ENCODE results near the gene NELFCD.

The NELFCD gene

DNA sequence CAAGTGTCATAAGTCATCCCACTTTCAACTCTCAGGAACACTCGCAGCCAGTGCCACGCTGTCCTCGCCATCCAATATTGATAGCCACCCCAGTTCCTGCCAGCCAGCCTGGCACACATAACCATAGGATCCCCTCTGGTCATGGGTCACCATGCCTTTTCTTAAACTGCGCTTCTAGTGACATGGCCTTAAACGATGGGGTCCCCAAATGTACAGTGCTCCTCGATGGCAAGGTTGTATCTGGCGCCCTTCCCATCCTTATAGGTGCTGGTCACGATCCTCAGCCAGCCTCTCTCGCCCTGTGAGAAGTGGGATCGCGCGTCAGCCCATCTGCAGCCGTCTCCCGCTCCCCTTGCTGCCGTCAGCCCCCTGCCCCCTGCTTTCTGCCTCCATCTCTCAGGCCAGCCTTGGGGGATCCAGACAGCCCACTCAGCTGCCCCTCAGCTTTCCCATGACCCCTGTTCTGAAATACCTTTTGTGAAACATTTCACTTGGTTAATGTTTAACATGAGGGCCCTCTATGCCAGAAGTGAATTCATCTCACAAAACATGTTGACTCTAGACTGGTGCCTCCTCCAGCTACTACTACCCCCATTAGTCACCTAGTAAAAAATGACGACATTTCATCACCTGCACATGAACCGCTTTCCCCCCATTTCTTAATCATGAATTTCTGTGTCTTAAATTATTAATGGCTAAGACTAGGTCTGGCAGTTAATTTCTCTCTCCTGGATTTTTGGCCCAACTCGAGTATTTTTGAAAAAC lies 14.6 kb downstream of the NELFCD start:
- DNase-seq: no peak

DNA sequence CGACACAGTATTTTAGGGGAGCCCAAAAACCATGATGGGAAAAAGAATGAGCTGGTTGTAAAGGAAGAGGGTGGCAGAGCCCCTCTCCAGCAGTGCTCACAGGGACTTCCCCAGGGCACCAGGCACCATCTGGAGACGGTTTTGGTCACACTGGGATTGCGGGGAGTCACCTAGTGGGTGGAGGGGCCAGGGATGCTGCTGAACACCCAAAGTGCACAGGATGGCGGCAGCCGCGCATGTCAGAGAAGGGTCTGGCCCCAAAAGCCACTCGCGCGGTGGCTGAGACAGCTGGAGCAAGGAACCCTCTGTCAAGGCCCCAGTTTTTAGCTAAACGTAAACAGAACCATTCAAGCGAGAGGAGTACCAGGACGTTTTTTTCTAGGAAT lies 15.2 kb downstream of the NELFCD start:
- DNase-seq: no peak

DNA sequence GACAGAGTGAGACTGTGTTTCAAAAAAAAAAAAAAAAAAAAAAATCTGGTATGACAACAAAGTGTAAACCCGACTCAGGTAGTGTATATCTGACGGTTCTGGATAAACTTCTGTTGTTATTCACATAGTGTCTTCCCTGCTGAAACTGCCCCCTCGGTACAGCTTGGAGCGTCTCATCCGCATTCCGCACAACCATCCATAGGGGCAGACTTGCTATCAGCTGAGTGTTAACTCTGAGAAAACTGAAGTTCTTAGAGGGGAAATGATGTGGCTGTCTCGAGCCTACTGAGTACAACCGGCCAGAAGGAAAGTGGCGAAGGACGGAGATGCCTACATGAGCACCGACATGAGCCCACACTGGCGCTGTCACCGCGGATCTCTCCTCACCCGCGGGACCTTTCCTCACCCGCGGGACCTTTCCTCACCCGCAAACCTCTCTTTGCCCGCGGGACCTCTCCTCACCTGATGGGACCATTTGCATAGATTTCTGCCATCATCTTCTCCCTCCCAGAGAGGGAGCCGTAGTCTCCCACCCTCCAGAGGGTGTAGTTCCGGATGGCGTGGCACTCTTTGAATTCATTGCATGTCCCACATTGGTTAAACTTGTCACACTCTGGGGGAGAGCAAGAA lies 16.2 kb downstream of the NELFCD start:
- no peak for DNase-seq

DNA sequence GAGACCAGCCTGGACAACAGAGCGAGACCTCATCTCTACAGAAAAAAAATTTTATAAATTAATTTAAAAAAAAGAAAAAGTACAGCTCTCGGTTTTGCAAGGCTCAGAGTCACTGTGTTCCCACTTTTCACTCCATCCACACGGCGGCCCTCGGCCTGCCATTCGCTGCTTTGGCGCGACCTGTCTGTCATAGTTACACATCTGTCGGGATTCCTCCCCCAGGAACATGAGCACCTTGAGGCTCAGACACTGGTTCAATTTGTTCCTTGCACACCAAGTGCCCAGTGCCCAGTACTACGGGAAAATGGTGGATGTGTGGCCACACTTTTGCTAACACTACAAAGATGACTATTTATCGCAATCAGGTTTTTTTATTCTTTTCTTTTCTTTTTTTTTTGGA lies 17.6 kb downstream of the NELFCD start:
- no peak for DNase-seq

DNA sequence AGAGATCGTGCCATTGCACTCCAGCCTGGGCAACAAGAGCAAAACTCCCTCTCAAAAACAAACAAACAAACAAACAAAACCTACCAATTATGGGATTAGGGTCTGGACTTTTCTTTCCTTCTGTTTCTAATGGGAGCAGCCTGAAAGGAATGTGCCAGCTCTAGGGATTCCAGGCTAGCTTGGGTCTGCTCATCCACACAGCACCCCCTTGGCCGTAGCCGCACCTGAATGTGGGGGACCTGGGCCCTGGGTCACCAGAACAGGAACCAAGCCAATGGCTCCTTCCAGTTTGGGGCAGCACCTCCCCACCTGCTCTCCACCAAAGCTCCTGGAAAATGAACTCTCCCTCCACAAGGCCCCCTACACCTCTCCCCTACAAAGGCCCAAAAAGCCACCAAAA lies 19.3 kb downstream of the NELFCD start:
- DNase-seq: no peak

DNA sequence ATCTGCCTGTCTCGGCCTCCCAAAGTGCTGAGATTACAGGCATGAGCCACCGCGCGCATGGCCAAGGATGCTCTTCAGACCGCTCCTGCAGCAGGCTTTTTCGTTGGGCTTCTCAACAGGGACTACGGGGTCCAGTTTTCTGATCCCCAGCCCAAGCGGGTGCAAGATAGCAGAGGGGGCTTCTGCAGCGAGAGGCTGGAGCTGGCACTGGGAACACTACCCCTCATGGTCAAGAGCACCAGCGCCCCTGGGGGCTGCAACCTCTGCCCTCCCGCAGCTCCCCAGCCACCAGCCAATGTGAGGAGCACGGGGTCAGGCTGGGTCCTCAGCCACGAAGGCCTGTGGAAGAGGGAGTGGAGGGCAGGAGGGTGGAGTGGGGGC lies 20.0 kb downstream of the NELFCD start:
- no peak for DNase-seq

DNA sequence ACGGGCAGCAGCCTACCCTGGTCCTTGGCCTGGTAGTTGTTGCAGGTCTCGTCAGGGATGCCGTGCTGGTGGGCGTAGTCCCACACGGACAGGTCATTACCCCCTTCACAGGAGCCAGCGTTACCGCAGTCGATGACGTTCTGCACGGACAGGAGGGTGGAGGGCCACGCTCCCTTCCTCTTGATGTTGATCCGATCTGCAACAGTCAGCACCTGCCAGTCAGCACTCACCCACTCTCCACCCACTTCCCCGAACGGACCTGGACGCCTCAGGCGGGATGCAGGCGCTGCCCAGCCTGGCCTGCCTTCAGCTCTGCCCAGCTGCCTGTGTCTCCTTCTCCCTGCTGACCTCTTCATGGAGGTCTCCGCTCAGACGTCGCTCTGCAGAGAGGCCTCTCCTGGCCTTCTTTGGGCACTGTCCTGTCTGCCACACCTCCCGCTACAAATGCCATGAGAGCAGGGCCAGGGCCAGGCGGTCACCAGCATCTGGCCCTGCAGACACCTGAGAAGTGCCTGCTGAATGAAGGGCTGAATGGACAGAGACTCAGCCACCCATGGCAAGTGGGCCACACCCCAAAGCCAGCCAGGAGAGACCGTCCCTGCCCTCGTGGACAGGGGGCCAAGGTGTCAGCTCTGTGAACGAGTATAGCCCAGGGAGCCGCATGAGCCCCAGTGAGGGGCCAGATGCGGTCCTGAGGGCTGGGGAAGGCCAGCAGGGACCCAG lies 20.6 kb downstream of the NELFCD start:
- no peak for DNase-seq

DNA sequence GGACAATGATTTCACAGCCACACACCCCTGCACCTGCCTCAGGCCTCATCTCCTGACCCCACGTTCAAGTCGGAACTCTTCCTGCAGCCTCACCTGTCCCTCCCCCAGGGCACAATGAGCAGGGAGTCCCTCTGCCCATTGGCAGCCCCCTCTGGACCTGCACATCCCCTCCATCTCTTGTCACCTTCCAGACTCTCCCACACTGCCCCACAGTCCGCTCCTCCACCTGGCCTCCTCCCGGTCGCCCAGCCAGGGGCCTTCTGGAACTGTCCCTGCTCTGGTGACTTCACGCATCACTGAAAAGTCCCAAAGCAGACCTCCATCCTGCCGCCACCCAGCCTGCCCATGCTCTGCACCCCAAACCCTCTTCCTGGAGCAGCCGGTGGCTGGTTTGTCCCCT lies 21.3 kb downstream of the NELFCD start:
- DNase-seq: no peak

DNA sequence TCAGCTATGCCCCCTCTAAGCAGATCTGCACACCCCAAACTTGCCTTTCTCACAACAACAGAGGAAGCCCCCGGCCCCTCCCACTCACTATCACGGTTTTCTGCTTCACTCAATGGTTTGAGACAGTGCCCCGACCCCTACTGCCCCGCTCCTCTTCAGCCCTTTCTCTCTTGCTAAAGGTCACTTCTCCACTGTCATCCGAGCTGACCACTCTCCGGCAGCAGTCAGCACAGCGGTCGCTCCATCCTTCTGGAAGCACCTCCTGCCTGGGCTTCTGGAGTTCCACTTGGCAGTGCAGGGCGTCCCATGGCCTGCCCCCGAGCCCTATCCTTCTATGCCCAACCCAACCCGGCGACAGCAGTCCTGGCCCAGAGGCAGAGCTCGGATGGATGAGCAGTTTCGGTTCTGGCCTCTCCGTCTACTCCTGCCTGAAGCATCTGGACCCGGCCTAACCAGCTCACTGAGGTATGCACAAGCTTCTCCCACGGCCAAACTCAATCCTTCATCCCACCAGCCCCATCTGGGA lies 21.9 kb downstream of the NELFCD start:
- no peak for DNase-seq

DNA sequence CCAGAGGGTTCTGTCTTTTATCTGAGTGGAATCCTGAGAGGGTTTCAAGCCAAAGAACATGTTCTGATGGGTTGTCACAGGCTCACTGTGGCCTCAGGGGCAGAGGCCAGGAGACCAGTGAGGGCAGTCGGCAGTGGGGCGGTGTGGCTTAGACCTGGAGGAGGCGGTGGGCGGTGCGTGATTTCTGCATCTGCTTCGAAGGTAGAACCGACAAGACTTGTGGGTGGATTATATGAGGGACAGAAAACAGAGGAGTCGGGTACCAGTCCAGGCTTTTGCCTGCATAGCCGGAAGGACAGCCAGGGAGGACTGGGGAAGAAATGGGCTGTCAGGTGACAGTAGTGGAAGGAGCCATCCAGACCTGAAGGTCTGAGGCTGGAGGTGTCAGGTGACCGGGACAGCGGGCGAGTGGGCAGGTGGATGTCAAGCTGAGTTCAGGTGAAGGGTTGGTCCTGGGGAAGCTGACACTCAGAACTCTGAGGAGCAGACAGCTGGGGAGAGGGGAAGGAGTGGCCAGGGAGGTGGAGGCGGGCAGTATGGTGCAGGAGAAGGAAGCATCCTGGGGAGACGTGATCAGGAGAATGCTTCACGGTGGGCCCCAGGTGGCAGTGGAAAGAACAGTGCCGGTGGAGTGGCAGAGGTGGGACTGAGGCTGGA lies 22.9 kb downstream of the NELFCD start:
- no peak for DNase-seq

DNA sequence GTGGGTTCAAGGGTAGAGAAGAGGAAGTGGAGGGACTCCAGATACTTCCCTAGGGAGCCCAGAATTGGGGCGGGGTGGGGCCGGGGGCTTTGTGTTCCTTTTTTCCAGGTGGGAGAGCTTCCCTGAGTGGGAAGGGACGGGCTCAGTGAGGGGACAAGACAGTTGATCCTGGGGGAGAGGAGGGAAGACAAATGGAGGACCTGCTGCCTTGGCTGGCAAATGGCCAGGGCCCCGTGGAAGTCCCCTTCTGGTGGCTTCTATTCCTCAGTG lies 23.4 kb downstream of the NELFCD start:
- no peak for DNase-seq

DNA sequence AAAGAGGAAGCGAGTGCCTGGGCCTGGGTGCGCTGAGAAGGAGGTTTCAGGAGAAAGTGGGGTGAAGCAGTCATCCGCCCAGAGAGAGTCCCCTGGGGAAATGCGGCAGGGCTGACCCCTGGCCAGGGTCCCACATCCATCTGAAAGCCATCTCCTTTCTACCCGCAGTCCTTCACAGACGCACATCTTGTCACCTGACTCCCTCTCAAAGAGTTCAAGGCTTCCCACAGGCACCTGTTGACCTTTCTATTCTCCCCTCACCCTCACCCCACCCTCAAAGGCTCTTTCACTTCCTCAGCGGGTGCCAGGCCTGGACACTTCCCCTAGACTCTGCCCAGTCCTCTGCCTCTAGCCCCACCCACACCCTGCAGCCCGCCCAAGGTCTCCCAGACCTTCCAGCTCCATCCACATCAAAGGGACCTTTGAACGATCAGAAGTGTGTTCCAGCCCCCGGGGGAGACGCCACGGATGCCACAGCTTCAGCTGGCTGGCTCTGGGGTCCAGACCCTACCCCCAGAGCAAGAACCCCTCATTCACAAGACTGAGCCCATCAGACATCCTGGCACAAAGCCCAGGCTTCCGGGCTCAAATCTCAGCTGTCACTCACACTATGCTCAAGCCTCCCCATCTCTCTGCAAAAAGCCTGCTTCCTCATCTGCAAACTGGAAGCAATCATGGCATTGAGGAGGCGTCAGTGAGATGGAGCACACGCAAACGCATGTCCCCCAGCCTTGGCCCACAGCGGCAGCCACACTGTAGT lies 23.9 kb downstream of the NELFCD start:
- peak; percentile 95 for DNase-seq

DNA sequence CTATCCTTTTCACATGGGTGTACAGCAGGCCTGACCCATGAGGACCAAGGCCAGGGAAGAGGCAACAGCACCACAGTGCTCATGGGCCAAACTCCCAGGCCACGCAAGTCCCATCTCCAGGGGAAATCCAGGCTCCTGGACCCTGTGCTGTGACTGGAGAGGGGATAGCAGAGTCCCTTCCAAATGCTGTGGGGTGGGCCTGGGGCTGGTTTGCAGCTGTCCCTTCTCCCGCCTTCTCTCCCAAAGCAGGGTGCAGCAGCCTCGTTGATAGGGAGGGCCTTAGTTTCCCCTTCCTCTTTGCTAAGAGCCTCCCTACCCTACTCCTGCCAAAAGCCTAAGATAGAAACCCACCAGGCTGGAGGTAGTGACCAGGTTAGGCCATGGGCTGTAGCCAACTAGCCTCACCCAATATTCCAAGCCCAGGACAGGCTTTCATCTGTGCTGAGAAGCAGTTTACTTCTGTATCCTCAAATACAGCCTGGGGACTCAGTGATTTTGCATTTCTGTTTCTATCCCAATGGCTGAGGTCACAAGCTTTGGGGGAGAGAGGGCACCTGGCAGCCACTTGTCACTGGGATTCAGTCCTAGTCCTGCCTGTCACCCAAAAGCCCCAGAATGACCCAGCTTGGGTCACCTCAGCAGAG lies 24.6 kb downstream of the NELFCD start:
- DNase-seq: no peak

DNA sequence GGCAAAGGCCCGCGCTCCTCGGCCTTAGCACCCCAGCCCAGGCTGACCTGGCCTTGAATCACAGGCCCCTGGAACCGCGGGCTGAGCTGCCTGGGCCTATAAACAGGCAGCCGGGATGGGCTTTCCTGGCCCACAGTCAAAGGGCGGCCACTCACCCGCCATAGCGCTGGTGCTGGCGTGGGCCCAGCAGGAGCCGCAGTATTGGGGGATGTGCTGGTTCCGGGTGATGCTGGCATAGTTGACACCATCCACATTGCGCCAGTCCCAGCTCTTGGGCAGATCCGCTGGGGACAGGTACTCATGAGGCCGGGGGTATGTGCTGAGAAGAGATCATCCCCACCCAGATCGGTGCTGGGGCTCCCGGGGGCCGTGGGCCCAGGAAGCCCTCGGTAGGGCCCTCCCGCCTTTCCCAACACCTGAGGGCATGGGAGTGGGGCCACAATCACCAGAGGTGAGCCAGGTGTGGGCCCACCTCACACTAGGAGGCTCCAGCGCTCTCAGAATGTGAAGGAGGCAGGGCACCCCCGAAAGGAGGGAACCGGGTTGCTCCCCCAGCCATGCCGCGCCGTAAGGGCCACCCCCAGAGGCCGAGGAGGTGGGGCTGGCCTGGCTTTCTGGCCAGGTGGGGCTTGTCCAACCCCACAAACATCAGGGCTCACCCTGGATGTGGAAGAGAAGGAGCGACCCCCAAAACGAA lies 25.3 kb downstream of the NELFCD start:
- no peak for DNase-seq

DNA sequence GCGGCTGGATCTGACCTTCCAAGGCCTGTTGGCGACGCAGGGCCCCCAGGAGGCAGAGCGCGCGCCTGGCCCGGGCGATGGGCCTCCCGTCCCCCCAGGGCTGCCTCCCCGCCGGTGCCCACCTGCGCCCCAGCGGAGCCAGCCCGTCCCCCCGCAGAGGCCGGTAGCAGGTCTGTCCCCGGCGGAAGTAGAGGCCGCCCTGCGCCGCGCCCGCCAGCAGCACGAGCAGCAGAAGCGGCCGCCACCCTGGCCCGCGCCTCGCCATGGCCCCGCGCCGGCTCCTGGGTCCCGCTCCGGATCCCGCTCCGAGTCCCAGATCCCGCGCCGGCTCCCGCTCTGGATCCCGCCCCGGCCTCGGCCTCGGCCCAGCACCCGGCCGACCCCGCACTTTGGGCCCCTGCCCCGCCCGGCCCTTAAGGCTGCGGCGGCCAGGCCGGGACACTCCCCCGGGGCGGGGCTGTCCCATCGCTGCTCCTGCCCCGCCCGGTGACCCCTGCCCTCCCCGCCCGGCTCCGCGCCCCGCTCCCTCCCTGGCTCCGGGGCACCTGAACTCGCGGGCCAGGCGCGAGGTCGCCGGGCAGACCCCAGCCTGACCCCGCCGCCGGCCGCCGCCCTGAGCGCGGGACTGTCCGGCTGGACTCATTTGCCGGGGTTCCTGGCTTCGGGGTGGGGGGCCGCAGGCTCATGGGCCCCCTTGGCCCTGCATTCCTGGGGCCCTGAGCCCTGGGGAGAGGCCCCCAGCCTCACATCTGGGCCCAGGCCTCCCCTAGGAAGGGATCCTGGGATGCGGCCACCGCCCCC lies 26.0 kb downstream of the NELFCD start, which contains the start of gene CTSZ:
Gene CTSZ, minus strand, starts transcription at position 391 of the 801 bp plus-strand sequence. Its CDS starts 126 bp downstream, at position 265.
- DNase-seq: peak; percentile 56

DNA sequence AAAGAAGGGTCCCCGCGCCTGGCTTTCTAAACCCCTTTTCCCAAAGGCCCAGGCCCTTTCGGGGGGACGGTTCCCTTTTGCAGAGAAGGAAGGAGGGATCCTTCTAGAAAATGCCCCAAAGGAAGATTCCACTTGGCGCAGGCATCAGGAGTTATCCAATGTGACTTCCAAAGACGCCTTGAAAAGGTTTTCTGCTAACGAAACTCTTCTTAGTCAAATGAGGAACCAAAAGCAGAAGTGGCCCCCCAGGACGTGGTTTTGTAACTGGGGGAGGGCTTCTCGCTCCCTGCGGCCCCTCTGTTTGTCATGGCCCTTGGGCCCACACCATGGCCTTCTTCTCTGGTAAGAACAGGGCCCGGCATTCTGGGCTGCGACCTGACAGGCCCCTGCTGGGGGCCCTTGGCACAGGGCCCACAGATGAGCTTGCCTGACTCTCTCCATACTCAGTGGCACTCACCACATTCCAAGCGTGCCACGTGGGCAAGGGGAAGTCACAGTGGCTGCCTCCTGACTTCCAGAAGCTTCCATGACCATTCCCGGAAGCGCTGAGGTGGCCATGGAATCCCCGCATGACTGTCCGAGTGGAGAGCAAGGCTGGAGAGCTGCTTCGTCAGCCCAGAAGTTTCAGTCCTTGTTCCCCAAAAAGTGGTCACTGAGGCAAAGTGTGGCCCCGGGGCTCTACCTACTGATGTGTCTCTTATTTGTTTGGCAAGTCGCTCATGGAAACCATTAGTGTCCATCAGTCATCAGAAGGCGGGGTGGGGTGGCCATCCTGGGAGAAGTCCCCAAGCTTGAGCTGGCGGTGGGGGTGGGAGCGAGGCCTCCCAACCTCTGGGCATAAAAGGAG lies 26.8 kb downstream of the NELFCD start:
- peak; percentile 97 for DNase-seq

DNA sequence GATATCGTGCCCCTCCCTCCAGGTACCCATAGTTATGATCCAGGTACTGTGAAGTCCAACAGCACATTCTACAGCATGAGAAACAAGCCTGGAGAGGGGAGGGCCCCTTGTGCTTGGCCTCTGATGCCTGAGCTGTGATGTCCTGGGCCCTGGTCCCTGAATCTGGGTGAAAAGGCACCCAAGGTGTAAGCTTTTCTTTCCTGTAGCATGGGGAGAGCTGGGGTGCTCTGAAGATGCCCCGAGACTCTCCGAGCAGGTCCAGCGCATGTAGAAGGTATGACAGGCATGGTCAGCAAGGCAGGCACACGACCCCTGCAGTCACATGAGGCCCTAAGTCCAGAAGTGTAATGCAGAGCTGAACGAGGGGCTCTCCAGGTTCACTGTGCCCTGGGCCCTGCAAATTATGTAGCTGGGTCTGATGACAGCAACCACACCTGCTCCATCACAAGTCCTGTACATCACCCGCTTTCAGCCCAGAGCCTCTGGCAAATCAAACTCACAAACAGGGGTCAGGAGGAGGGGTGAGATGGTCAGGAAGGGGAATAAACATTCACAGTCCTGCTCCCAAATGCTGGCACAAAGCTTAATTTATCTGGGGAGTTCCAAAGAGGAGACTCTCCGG lies 27.8 kb downstream of the NELFCD start:
- DNase-seq: no peak

DNA sequence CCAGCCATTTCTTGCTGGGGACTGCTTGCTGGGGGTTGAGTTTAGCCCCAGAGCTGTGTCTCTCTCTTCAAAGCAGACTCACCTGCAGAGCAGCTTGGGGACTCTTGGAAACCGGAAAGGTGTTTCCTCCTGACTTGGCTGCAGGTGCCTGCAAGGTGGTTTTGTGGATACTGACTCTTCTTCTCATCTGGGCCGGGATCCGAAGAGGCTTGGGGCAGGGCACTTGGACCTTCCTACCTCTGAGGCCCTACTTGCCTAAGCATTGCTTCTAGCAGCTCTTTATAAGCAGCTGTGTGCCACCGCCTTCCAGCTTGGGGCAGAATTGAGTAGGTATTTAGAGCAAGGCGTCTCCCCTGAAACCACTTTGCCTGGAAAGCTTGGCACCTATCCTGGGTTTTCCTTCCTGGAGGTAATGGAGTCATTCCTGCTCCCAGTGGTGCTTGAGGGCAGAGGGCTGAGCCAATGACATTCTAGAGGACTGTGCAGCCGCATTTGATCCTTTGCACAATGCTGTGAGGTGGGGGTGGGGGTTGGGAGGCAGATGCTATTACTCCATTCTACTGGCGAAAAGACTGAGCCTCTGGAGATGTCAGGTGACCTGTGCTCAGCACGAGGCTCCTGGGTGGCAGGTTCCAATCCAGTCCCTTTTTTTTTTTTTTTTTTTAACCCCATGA lies 29.4 kb downstream of the NELFCD start:
- DNase-seq: no peak

Data from MV-4-11 (cell line).